ENCODE measurements around the gene KCNIP4.

Gene KCNIP4

DNA sequence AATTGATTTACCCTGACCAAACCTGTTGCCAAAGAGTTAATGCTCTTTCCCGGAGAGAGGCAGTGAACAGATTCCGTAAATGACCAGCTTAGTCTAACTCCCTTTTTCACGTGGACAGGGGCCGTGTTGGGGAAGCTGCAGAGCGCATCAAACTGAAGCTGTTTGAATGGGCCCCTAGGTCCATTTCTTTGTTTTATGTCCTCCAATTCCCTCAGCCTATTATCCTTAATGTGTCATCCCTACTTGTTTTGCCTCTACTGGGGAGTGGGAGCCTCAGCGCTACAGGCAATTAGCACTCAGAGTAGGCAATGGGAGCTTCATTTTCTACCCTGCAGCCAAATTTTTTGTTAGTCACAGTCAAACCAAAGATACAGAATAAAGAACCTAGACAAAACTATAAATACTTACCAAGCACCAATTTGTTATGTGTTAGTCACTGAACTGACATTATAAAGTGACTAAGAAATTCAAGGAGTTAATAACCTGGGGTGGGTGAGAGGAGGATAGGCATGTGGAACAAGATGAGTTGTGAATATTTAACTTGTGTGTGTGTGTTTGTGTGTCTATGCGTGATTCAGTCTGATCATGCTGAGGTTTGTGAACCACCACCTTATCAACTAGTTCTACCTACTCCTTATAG lies 830.9 kb downstream of the KCNIP4 start:
- H3K9me3 Mint-ChIP-seq: peaks cover 9% of the 10 kb centered on the region
- no peaks in the 10 kb centered on the region for H3K27me3 Mint-ChIP-seq
- no peak overlapping the region for H3K27ac Mint-ChIP-seq
- H3K36me3 Mint-ChIP-seq: no peaks in the 10 kb centered on the region
- H3K4me3 Mint-ChIP-seq: no peak overlapping the region
- DNase-seq: no peak
- no peaks in the 10 kb centered on the region for H3K4me1 Mint-ChIP-seq
- CTCF ChIA-PET: no interaction called here

DNA sequence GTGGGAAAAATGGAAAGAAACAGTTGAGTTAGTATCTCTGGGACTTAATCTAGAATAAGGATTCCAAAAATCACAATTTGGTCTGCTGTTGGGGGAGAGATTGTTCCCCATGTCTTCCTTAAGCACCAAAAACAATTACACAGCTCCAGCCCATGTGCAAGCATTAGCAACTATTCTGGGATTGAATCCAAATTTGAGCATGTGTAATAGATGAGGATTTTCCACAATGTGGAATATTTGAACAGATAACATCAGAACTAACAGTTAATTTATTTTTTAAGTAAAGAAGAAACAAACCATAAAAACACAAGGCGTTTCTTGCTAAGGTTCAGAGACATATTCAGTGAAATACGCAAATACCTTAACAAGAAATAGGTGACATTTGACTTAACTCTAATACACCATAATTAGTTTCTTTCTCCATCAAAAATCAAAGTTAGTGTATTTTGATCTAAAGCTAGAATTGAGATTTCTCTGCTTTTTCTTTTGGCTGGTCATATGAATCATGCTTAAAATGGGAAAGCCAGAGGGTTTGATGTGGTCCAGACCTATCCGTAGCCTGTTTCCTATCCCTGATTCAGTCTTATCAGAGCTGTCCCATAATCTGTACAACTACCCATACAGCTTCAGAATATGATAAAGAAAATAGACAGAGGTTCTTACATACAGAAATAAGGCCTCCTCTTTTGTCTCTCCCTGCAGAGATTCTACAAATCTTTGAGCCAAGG lies 834.9 kb downstream of the KCNIP4 start:
- Mint-ChIP-seq H3K27me3 (no peaks in the 10 kb centered on the region), H3K4me1 (no peaks in the 10 kb centered on the region), H3K9me3 (peaks cover 9% of the 10 kb centered on the region), H3K27ac (no peak overlapping the region), H3K4me3 (no peak overlapping the region), H3K36me3 (no peaks in the 10 kb centered on the region)
- CTCF ChIA-PET: no interaction called here
- no peak for DNase-seq

DNA sequence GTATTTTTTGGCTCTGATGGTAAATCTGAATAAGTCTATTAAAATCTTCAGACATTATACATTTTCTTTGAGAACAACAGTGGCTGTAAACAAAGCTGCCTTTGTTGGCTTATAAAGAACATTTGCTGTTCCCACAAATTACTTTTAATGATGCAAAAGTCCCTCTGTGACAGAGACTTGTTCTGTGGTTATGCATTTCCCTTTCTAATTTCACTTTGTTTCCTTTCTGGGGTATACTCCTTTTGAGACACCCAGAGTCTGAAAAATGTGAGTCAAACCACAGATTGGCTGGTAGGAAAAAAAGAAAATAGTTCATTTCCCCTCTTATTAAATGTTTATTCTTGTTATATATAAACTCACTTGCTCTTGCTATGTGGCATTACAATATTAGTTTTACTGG lies 845.9 kb downstream of the KCNIP4 start:
- H3K36me3 Mint-ChIP-seq: no peaks in the 10 kb centered on the region
- no peak for DNase-seq
- H3K27me3 Mint-ChIP-seq: no peaks in the 10 kb centered on the region
- H3K4me3 Mint-ChIP-seq: no peak overlapping the region
- CTCF ChIA-PET: no interaction called here
- H3K4me1 Mint-ChIP-seq: no peaks in the 10 kb centered on the region
- no peak overlapping the region for H3K27ac Mint-ChIP-seq
- peaks cover 7% of the 10 kb centered on the region for H3K9me3 Mint-ChIP-seq

DNA sequence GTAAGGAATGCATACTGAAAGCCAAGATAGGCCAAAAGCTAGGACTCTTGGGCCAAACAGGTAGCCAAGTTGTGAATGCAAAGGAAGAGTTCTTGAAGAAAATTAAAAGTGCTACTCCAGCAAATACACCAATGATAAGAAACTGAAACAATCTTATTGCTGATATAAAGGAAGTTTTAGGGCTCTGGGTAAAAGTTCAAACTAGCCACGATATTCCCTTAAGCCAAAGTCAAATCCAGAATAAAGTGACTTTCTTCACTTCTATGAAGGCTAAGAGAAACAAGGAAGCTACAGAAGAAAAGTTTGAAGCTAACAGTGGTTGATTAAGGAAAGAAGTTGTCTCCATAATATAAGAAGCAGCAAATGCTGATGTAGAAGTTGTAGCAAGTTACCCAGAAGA lies 850.7 kb downstream of the KCNIP4 start:
- DNase-seq: no peak
- Mint-ChIP-seq H3K27ac (no peak overlapping the region), H3K27me3 (no peaks in the 10 kb centered on the region), H3K4me1 (no peaks in the 10 kb centered on the region), H3K36me3 (no peaks in the 10 kb centered on the region), H3K9me3 (peaks cover 1% of the 10 kb centered on the region), H3K4me3 (no peak overlapping the region)
- CTCF ChIA-PET: no interaction called here

DNA sequence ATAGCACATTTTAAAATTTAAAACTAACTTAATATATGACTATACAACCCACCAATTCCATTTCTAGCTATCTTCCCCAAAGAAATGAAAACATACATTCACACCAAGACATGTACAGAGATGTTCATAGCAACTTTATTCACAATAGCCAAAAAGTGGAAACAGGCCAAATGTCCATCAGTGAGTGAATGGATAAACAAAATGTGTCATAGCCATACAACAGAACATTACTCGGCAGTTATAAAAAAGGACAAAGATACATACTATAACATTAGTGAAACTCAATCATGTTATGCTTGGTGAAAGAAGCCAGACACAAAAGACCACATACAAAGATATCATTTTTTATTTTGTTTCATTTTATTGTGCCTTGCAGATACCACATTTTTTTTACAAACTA lies 851.5 kb downstream of the KCNIP4 start:
- no peak for DNase-seq
- CTCF ChIA-PET: no interaction called here
- H3K4me3 Mint-ChIP-seq: no peak overlapping the region
- no peaks in the 10 kb centered on the region for H3K27me3 Mint-ChIP-seq
- no peaks in the 10 kb centered on the region for H3K4me1 Mint-ChIP-seq
- H3K36me3 Mint-ChIP-seq: no peaks in the 10 kb centered on the region
- H3K27ac Mint-ChIP-seq: no peak overlapping the region
- H3K9me3 Mint-ChIP-seq: peaks cover 1% of the 10 kb centered on the region

DNA sequence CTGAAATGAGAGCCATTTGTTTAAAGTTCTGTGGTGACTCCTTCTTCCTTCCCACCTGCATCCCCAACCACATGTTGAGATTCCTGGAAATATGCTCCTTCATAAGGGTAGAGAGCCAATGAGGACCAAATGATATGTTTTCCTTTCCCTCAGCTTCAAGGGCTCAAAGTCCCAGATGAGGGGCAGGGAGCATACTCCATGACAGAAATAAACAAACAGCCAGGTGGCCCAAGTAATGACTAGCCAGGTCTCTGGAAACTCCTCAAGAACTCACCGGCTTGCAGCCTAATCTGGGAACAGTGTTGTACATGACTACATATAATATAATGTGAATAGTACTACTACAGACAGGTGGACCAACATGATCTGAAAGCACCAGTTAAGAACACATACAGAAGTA lies 856.0 kb downstream of the KCNIP4 start:
- DNase-seq: no peak
- Mint-ChIP-seq H3K4me3 (no peak overlapping the region), H3K27me3 (no peaks in the 10 kb centered on the region), H3K9me3 (peaks cover 7% of the 10 kb centered on the region), H3K27ac (no peak overlapping the region), H3K4me1 (no peaks in the 10 kb centered on the region), H3K36me3 (no peaks in the 10 kb centered on the region)
- CTCF ChIA-PET: no interaction called here

DNA sequence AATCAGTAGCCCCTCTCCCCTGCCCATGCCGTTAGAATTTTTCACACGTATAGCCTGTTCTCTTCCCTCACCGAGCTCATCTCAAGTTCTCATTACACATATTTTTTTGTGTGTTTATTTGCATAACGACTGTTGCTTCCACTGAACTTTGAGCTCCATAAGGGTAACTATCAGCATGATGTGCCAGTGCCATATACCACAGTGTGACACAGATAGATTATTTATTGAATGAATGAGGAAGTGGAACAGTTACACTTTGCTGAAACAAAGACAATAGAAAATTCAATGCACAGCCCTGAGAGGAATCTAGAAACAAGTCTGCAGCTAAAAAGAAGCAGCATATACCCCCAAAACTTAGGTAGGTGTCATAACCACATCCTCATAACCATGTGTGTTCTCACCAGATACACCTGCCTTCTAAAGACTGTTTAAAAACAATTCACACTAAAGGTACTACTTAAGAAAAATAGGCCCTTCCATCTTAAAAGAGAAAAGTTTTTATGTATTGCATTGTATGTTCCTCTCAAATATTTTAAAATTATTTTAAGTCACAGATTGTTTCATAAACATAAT lies 858.4 kb downstream of the KCNIP4 start:
- DNase-seq: no peak
- Mint-ChIP-seq H3K27ac (no peak overlapping the region), H3K36me3 (no peaks in the 10 kb centered on the region), H3K27me3 (no peaks in the 10 kb centered on the region), H3K9me3 (peaks cover 7% of the 10 kb centered on the region), H3K4me3 (no peak overlapping the region), H3K4me1 (no peaks in the 10 kb centered on the region)
- CTCF ChIA-PET: no interaction called here

DNA sequence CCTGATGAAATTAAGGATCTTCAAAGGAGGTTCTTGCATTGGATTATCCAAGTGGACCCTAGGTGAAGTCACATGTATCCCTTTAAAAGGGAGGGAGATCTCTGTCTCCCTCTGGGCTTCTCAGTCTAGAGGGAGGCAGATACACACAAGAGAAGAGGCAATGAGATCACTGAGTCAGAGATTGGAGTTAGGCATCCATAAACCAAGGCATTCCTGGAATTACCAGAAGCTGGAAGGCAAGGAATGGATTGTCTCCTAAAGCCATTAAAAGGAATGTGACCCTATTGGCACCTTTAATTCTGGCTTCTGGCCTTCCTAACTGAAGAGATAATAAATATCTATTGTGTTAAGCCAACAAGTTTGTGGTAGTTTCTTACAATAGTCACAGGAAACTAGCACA lies 865.2 kb downstream of the KCNIP4 start:
- CTCF ChIA-PET: no interaction called here
- Mint-ChIP-seq H3K36me3 (no peaks in the 10 kb centered on the region), H3K4me3 (no peak overlapping the region), H3K27me3 (no peaks in the 10 kb centered on the region), H3K9me3 (peaks cover 2% of the 10 kb centered on the region), H3K4me1 (no peaks in the 10 kb centered on the region), H3K27ac (no peak overlapping the region)
- DNase-seq: no peak

DNA sequence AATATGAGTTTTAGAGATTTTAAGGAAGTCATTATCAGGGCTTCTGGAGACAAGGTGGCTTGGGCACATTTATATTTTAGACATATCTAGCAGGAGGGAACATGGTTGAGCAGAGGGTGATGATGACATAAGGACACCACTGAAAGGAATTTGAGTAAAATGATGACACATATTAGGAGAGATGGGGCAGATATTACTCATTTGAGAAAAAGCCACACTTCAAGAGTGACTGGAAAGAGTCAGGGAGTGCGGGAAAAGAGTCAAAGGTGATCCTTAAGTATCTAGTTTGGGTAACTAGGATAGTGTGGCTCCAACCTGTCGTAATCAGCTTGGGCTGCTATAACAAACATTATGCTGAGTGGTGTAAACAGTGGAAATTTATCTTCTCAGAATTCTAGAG lies 870.6 kb downstream of the KCNIP4 start:
- Mint-ChIP-seq H3K9me3 (peaks cover 5% of the 10 kb centered on the region), H3K36me3 (no peaks in the 10 kb centered on the region), H3K27me3 (no peaks in the 10 kb centered on the region), H3K27ac (no peak overlapping the region), H3K4me3 (no peak overlapping the region), H3K4me1 (no peaks in the 10 kb centered on the region)
- DNase-seq: no peak
- CTCF ChIA-PET: no interaction called here

DNA sequence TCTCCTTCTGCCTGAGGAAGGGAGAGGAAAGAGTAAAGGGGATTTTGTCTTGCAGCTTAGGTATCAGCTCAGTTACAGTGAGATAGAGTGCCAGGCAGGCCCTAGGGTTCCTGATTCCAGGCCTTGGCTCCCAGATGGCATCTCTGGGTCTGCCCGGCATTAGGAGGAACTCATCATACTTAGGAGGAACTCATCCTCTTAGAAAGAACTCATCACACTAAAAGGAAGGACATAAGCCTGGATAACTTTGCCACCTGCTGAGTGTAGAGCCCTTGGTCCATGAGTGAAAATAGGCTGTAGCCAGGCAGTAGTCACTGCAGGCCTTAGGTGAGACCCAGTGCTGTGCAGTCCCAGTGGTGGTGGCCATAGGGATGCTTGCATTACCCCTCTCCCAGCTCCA lies 881.2 kb downstream of the KCNIP4 start:
- no peaks in the 10 kb centered on the region for H3K27me3 Mint-ChIP-seq

DNA sequence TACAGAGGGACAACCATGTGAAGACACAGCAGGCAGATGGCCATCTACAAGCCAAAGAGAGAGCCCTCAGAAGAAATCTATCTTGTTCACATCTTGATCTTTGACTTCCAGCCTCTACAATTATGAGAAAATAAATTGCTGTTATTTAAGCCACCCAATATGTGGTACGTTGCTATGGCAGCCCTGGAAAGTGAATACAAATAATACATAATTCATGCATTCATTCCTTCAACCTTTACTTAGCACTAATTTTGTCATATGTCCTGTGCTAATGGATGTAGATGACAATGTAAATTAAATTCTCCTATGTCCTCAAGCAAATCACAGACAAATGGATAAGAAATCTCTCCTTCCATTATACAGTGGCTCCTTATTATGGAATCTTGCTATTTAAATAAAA lies 886.7 kb downstream of the KCNIP4 start:
- Mint-ChIP-seq H3K4me3 (no peak overlapping the region), H3K36me3 (no peaks in the 10 kb centered on the region), H3K27me3 (no peaks in the 10 kb centered on the region), H3K9me3 (peaks cover 3% of the 10 kb centered on the region), H3K27ac (no peak overlapping the region), H3K4me1 (no peaks in the 10 kb centered on the region)
- CTCF ChIA-PET: no interaction called here
- no peak for DNase-seq

More for the DNA sequence above, 881.2 kb downstream of the KCNIP4 start:
- H3K4me1 Mint-ChIP-seq: no peaks in the 10 kb centered on the region
- CTCF ChIA-PET: no interaction called here
- no peak overlapping the region for H3K4me3 Mint-ChIP-seq
- no peaks in the 10 kb centered on the region for H3K36me3 Mint-ChIP-seq
- peaks cover 4% of the 10 kb centered on the region for H3K9me3 Mint-ChIP-seq
- no peak overlapping the region for H3K27ac Mint-ChIP-seq
- no peak for DNase-seq

DNA sequence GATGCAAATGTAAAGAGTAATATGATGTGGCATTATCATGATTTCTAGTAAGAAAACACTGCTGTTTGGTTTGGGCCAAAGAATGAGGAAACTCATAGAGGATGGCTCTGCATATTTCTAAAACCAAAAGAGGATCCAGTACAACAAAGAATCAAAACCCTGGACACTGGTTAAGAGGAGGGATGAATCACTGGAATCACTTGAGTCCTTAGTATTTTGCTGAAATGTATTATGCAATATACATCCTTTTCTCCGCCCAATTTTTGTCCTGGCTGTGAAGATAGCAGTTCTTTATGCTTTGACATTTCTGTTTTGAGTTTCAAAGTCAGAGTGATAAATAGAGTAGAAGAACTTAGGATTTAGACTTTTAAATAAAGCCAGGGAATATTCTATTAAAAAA lies 902.4 kb downstream of the KCNIP4 start:
- H3K27ac Mint-ChIP-seq: no peak overlapping the region
- H3K36me3 Mint-ChIP-seq: no peaks in the 10 kb centered on the region
- H3K27me3 Mint-ChIP-seq: no peaks in the 10 kb centered on the region
- no peak overlapping the region for H3K4me3 Mint-ChIP-seq
- H3K9me3 Mint-ChIP-seq: peaks cover 2% of the 10 kb centered on the region
- no peaks in the 10 kb centered on the region for H3K4me1 Mint-ChIP-seq
- DNase-seq: no peak
- CTCF ChIA-PET: no interaction called here

DNA sequence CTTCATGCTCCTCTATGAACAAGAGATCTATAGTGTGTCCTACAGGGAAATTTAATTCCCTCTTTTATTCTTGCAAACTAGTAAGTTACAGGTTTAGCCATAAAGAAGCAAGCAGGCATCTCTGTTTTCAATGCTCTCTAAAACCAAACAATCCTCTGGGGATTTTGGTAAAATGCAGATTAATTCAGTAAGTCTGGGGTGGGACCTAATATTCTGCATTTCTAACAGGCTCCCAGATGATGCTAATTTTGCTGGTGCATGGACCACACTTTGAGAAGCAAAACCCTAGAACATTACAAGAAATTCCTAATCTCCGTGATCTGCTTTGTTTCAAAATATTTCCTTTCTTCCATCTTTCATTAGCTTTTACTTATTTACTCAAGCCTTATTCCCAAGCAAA lies 903.5 kb downstream of the KCNIP4 start:
- CTCF ChIA-PET: no interaction called here
- Mint-ChIP-seq H3K36me3 (no peaks in the 10 kb centered on the region), H3K27me3 (no peaks in the 10 kb centered on the region), H3K27ac (no peak overlapping the region), H3K9me3 (no peaks in the 10 kb centered on the region), H3K4me1 (no peaks in the 10 kb centered on the region), H3K4me3 (no peak overlapping the region)
- DNase-seq: no peak

DNA sequence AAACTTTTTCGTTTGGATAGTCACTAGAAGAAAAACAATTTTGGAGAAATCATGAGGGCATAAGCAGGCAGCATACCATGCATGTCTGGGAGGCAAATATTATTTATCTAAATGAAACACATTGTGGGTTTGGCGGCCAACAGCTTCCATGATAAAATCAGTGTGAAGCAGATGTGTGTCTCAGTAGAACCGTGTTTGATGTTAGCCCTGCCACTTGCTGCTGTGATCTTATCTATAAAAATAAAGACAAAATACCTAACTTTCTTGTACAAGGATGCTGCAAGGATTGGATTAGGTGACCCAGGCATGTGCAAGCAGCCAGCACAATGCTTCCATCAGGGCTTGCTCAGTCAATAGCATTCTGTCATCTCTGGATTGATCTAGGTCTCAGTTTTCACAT lies 906.9 kb downstream of the KCNIP4 start:
- Mint-ChIP-seq H3K4me1 (no peaks in the 10 kb centered on the region), H3K27ac (no peak overlapping the region), H3K9me3 (no peaks in the 10 kb centered on the region), H3K36me3 (no peaks in the 10 kb centered on the region), H3K27me3 (no peaks in the 10 kb centered on the region), H3K4me3 (no peak overlapping the region)
- DNase-seq: no peak
- CTCF ChIA-PET: no interaction called here

DNA sequence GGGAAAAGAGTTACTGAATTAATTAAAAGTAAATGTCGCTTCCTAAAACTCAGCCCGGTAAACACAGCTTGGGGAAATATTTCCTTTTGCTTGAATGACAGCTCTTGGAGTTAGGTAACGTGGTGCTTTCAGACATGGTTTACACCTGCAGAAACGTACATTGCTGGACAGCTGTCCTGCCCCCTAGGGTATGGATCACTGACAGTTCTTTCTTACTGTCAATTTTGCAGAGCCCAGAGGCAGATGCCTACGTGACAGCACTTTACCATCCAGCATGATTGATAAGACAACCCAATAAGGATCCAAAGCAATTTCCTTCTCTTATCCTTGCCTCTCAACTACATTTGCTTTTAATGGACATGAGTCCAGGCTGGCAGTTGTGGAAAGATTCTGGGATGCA lies 913.8 kb downstream of the KCNIP4 start:
- CTCF ChIA-PET: no interaction called here
- peaks cover 4% of the 10 kb centered on the region for H3K9me3 Mint-ChIP-seq
- no peak overlapping the region for H3K27ac Mint-ChIP-seq
- H3K36me3 Mint-ChIP-seq: no peaks in the 10 kb centered on the region
- no peaks in the 10 kb centered on the region for H3K27me3 Mint-ChIP-seq
- H3K4me1 Mint-ChIP-seq: no peaks in the 10 kb centered on the region
- no peak overlapping the region for H3K4me3 Mint-ChIP-seq
- DNase-seq: no peak
